Measurements from ENCODE around the gene ERI3. TPM values are rescaled to one million over a fixed set of nuclear protein-coding genes. Genes with fewer than 3 reads are reported as not detected.

ERI3 gene
- total RNA-seq, 1 donor from 2014 or later: 70.7 TPM

- Mint-ChIP-seq H3K36me3 (no peaks in the 10 kb centered on the region), H3K4me1 (no peaks in the 10 kb centered on the region), H3K9me3 (no peaks in the 10 kb centered on the region), H3K27ac (no peak overlapping the region), H3K4me3 (no peak overlapping the region), H3K27me3 (ENCODE audit: low read depth) (peaks cover 39% of the 10 kb centered on the region)
- no peak for DNase-seq (ENCODE audit: low spot score in 2 of 2, unreplicated experiment in 2 of 2)
- TF ChIP-seq, protein P1, sequence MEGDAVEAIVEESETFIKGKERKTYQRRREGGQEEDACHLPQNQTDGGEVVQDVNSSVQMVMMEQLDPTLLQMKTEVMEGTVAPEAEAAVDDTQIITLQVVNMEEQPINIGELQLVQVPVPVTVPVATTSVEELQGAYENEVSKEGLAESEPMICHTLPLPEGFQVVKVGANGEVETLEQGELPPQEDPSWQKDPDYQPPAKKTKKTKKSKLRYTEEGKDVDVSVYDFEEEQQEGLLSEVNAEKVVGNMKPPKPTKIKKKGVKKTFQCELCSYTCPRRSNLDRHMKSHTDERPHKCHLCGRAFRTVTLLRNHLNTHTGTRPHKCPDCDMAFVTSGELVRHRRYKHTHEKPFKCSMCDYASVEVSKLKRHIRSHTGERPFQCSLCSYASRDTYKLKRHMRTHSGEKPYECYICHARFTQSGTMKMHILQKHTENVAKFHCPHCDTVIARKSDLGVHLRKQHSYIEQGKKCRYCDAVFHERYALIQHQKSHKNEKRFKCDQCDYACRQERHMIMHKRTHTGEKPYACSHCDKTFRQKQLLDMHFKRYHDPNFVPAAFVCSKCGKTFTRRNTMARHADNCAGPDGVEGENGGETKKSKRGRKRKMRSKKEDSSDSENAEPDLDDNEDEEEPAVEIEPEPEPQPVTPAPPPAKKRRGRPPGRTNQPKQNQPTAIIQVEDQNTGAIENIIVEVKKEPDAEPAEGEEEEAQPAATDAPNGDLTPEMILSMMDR (IDR thresholded peaks at IDR 0.05; ENCODE audit: unreplicated experiment): no peak
These were observed 25.7 kb upstream of the ERI3 start for GRCh38 chr1:44380666-44381177.

DNA sequence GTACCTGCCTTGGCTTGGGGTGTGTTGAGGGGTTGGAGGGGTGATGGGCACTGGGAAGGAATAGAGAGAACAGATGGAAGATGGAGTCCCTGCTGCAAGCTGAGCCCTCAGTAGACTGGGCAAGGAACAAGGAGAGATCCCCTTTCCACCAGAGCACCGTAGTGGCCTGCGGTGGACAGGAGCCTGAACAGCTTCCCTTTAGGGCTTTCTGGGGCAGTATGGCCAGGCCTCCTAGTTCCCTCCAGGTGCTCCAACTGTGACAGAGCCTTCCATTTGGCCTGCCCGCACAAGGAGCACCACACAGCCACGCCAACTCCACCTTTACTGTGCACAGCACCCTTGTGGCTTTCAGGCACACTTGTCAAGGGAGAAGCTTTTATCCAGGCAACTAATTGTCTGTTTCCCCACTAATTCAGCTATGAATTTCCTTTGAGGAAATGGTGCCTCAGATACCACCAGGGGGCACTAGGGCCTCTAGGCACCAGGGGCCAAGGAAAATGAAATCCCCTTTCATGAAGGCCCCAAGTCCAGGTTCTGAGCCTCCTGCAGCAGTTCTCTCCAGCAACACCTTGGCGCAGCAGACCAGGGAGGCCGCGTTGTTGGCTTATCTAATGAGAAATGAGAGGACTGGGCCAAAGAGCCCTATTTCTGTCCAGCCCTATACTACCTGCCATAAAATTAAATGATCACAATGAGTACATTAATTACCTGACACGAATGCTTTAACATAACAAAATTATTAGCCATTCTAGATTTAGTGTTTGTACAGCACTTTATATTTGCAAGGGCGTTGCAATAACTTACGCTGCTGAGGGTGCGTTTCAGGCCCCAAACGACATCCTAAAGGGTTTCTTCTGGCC lies 23.1 kb upstream of the ERI3 start:
- Mint-ChIP-seq H3K27ac (no peak overlapping the region), H3K9me3 (no peaks in the 10 kb centered on the region), H3K4me3 (no peak overlapping the region), H3K4me1 (no peaks in the 10 kb centered on the region), H3K27me3 (ENCODE audit: low read depth) (peaks cover 25% of the 10 kb centered on the region), H3K36me3 (no peaks in the 10 kb centered on the region)
- TF ChIP-seq, protein P1 (IDR thresholded peaks at IDR 0.05; ENCODE audit: unreplicated experiment): peak; percentile 72
- DNase-seq (ENCODE audit: low spot score in 2 of 2, unreplicated experiment in 2 of 2): peak in 1 of 2 experiments; percentile 48

DNA sequence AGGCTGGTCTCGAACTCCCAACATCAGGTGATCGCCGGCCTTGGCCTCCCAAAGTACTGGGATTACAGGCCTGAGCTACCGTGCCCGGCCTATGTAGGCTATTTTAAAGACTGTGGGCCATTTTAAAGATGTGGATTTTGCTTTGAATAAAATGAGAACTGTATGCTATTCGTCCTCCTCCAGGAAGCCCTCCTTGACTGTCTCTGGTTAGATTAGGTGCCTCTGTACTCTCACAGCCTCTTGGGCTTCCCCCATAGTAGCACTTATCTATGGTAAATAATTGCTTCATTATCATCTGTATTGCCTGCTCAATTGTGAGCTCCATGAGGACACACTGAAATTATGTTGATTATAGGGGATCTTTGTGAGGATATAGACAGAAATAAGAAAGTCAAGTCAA lies 20.5 kb upstream of the ERI3 start:
- TF ChIP-seq, protein P1 (IDR thresholded peaks at IDR 0.05; ENCODE audit: unreplicated experiment): no peak
- Mint-ChIP-seq H3K36me3 (no peaks in the 10 kb centered on the region), H3K9me3 (no peaks in the 10 kb centered on the region), H3K27me3 (ENCODE audit: low read depth) (peaks cover 8% of the 10 kb centered on the region), H3K4me3 (no peak overlapping the region), H3K27ac (no peak overlapping the region), H3K4me1 (no peaks in the 10 kb centered on the region)
- DNase-seq (ENCODE audit: low spot score in 2 of 2, unreplicated experiment in 2 of 2): no peak

- no peaks in the 10 kb centered on the region for H3K9me3 Mint-ChIP-seq
- TF ChIP-seq, protein P1 (IDR thresholded peaks at IDR 0.05; ENCODE audit: unreplicated experiment): no peak
- no peak overlapping the region for H3K4me3 Mint-ChIP-seq
- no peak for DNase-seq (ENCODE audit: low spot score in 2 of 2, unreplicated experiment in 2 of 2)
- H3K36me3 Mint-ChIP-seq: no peaks in the 10 kb centered on the region
- H3K27me3 Mint-ChIP-seq (ENCODE audit: low read depth): peaks cover 20% of the 10 kb centered on the region
- H3K27ac Mint-ChIP-seq: no peak overlapping the region
- no peaks in the 10 kb centered on the region for H3K4me1 Mint-ChIP-seq
These were observed 16.1 kb upstream of the ERI3 start for GRCh38 chr1:44371206-44371605.

GRCh38 chr1:44368471-44369151 lies 13.6 kb upstream of the ERI3 start:
- Mint-ChIP-seq H3K27me3 (ENCODE audit: low read depth) (peaks cover 30% of the 10 kb centered on the region), H3K9me3 (no peaks in the 10 kb centered on the region), H3K4me1 (no peaks in the 10 kb centered on the region), H3K4me3 (no peak overlapping the region), H3K36me3 (no peaks in the 10 kb centered on the region), H3K27ac (no peak overlapping the region)
- TF ChIP-seq, protein P1 (IDR thresholded peaks at IDR 0.05; ENCODE audit: unreplicated experiment): no peak
- no peak for DNase-seq (ENCODE audit: low spot score in 2 of 2, unreplicated experiment in 2 of 2)

All from mesothelial cell of epicardium (in vitro differentiated cells).